H9 (cell line): ENCODE data around the gene FUZ. TPM values are rescaled to one million over a fixed set of nuclear protein-coding genes. Genes with fewer than 3 reads are reported as not detected.

ENCODE experiments used
- DNase-seq: peaks from one replicate; pipeline ENCODE4 v3.0.0-alpha.2; 2017
- H2AFZ ChIP-seq: one replicate; pipeline ENCODE4 v1.6.1; 2013; ENCODE audit warnings: mild to moderate bottlenecking, low read length, control low read depth, moderate library complexity
- H2AK5ac ChIP-seq: 2 replicates; pipeline ENCODE4 v1.6.1; 2013; ENCODE audit warnings: low read length, control low read depth, mixed read lengths; ENCODE audit not compliant: insufficient read length
- H2BK120ac ChIP-seq: one replicate; pipeline ENCODE4 v1.6.1; 2013; ENCODE audit warnings: low read depth, mild to moderate bottlenecking, low read length, control low read depth, inconsistent platforms; ENCODE audit not compliant: poor library complexity, severe bottlenecking
- H2BK12ac ChIP-seq: 2 replicates; pipeline ENCODE4 v1.6.1; 2013; ENCODE audit warnings: low read length, control low read depth, mixed read lengths, low read depth; ENCODE audit not compliant: insufficient read length
- H2BK15ac ChIP-seq: 2 replicates; pipeline ENCODE4 v1.6.1; 2013; ENCODE audit warnings: low read depth, low read length, control low read depth
- H2BK20ac ChIP-seq: one replicate; pipeline ENCODE4 v1.6.1; 2013; ENCODE audit warnings: low read depth, mild to moderate bottlenecking, low read length, control low read depth, inconsistent platforms; ENCODE audit not compliant: poor library complexity, severe bottlenecking
- H2BK5ac ChIP-seq: 2 replicates; pipeline ENCODE4 v1.6.1; 2013; ENCODE audit warnings: low read length, control low read depth, mixed read lengths; ENCODE audit not compliant: insufficient read length
- H3K14ac ChIP-seq: 2 replicates; pipeline ENCODE4 v1.6.1; 2013; ENCODE audit warnings: low read length, control low read depth; ENCODE audit not compliant: insufficient read depth
- H3K18ac ChIP-seq: 2 replicates; pipeline ENCODE4 v1.6.1; 2013; ENCODE audit warnings: low read depth, mild to moderate bottlenecking, mixed read lengths, low read length, control low read depth; ENCODE audit not compliant: insufficient read length
- H3K23ac ChIP-seq: 2 replicates; pipeline ENCODE4 v1.6.1; 2013; ENCODE audit warnings: low read length, control low read depth, mixed read lengths, low read depth; ENCODE audit not compliant: insufficient read length
- H3K23me2 ChIP-seq: 2 replicates; pipeline ENCODE4 v1.6.1; 2013; ENCODE audit warnings: low read depth, mild to moderate bottlenecking, mixed read lengths, low read length, control low read depth; ENCODE audit not compliant: insufficient read length, poor library complexity, severe bottlenecking
- H3K27ac ChIP-seq: 2 replicates; pipeline ENCODE4 v1.5.1; 2013; ENCODE audit warnings: low read length, control low read depth, mixed read lengths, low read depth; ENCODE audit not compliant: insufficient read length
- H3K27me3 ChIP-seq: 2 replicates; pipeline ENCODE4 v1.6.1; 2013; ENCODE audit warnings: low read length, control low read depth, inconsistent platforms; ENCODE audit not compliant: insufficient read depth
- H3K4ac ChIP-seq: 2 replicates; pipeline ENCODE4 v1.6.1; 2013; ENCODE audit warnings: low read depth, mild to moderate bottlenecking, control low read depth, inconsistent platforms, low read length, moderate library complexity
- H3K4me1 ChIP-seq: 2 replicates; pipeline ENCODE4 v1.6.1; 2013; ENCODE audit warnings: low read length, control low read depth, inconsistent platforms; ENCODE audit not compliant: insufficient read depth
- H3K4me2 ChIP-seq: 2 replicates; pipeline ENCODE4 v1.6.1; 2013; ENCODE audit warnings: low read length, control low read depth, mixed read lengths; ENCODE audit not compliant: insufficient read length, insufficient read depth
- H3K56ac ChIP-seq: 2 replicates; pipeline ENCODE4 v1.6.1; 2013; ENCODE audit warnings: low read depth, mild to moderate bottlenecking, mixed read lengths, low read length, control low read depth; ENCODE audit not compliant: insufficient read length
- H3K79me1 ChIP-seq: 2 replicates; pipeline ENCODE4 v1.6.1; 2013; ENCODE audit warnings: low read depth, mild to moderate bottlenecking, moderate library complexity, low read length, control low read depth, inconsistent platforms; ENCODE audit not compliant: insufficient read depth, poor library complexity, severe bottlenecking
- H3K79me2 ChIP-seq: 2 replicates; pipeline ENCODE4 v1.6.1; 2013; ENCODE audit warnings: low read length, control low read depth, inconsistent platforms; ENCODE audit not compliant: insufficient read depth
- H3K9ac ChIP-seq: 2 replicates; pipeline ENCODE4 v1.6.1; 2013; ENCODE audit warnings: low read length, control low read depth, mixed read lengths; ENCODE audit not compliant: insufficient read length; ENCODE audit errors: extremely low read depth
- H3K9me3 ChIP-seq: one replicate; pipeline ENCODE4 v1.6.1; 2013; ENCODE audit warnings: low read depth, low read length, inconsistent platforms; ENCODE audit not compliant: control insufficient read depth
- H3T11ph ChIP-seq: one replicate; pipeline ENCODE4 v1.6.1; 2013; ENCODE audit warnings: mild to moderate bottlenecking, low read length, control low read depth, inconsistent platforms
- H4K20me1 ChIP-seq: one replicate; pipeline ENCODE4 v1.6.1; 2013; ENCODE audit not compliant: control insufficient read depth, insufficient read length, insufficient read depth
- H4K5ac ChIP-seq: 2 replicates; pipeline ENCODE4 v1.6.1; 2013; ENCODE audit warnings: low read depth, mild to moderate bottlenecking, mixed read lengths, low read length, control low read depth; ENCODE audit not compliant: insufficient read length
- H4K8ac ChIP-seq: replicated peaks from 2 replicates; pipeline ENCODE4 v1.6.1; 2013; ENCODE audit warnings: low read length, control low read depth, mixed read lengths, low read depth; ENCODE audit not compliant: insufficient read length
- H4K91ac ChIP-seq: 2 replicates; pipeline ENCODE4 v1.6.1; 2013; ENCODE audit warnings: low read depth, mild to moderate bottlenecking, moderate library complexity, mixed read lengths, low read length, control low read depth; ENCODE audit not compliant: insufficient read length
- H3K27ac Mint-ChIP-seq, 3 experiments: 2 replicates in 2 of 3; 3 replicates in 1 of 3; pipeline ENCODE4 v1.8.0; 2020 to 2021; ENCODE audit warnings: mixed read lengths in 3 of 3, mild to moderate bottlenecking in 1 of 3, moderate library complexity in 1 of 3
- H3K27me3 Mint-ChIP-seq: 2 replicates; pipeline ENCODE4 v1.8.0; 2021; ENCODE audit warnings: low read depth, mild to moderate bottlenecking, moderate library complexity, mixed read lengths
- H3K36me3 Mint-ChIP-seq, 3 experiments: 2 replicates in 2 of 3; 3 replicates in 1 of 3; pipeline ENCODE4 v1.8.0; 2020 to 2021; ENCODE audit warnings: low read depth in 3 of 3, mixed read lengths in 3 of 3; ENCODE audit not compliant: insufficient read depth in 1 of 3
- H3K4me1 Mint-ChIP-seq, 2 experiments: 2 replicates each; pipeline ENCODE4 v1.8.0; 2020; ENCODE audit warnings: mixed read lengths in 2 of 2
- H3K4me3 Mint-ChIP-seq, 2 experiments: 2 replicates in 1 of 2; 3 replicates in 1 of 2; pipeline ENCODE4 v1.8.0; 2020 to 2021; ENCODE audit warnings: mild to moderate bottlenecking in 2 of 2, mixed read lengths in 2 of 2, moderate library complexity in 1 of 2
- H3K9me3 Mint-ChIP-seq, 2 experiments: 2 replicates in 1 of 2; 3 replicates in 1 of 2; pipeline ENCODE4 v1.8.0; 2020; ENCODE audit warnings: mild to moderate bottlenecking in 2 of 2, mixed read lengths in 2 of 2, moderate library complexity in 1 of 2
- CTCF ChIP-seq: fragments of 200-600 bp; sonication (generic); conservative IDR thresholded peaks from 3 replicates; pipeline ENCODE4 v1.8.0; 2021; ENCODE audit warnings: antibody characterized with exemption, mild to moderate bottlenecking
- WGBS: extraction: QIAGEN DNeasy Blood & Tissue Kit; methylation state at CpG from one replicate; pipeline ENCODE4 v1.1.7; 2013; ENCODE audit warnings: missing lambda C conversion rate, low lambda C conversion rate, mixed read lengths; ENCODE audit not compliant: insufficient read length; ENCODE audit errors: extremely low coverage; 5-methylcytosine and 5-hydroxymethylcytosine counted together
- total RNA-seq: library from RNA; stranded (reverse); gene quantifications from 2 replicates; pipeline ENCODE4 v1.2.1, GENCODE V29; 2021

The FUZ gene
- total RNA-seq, 1 experiment from 2014 or later: 25.1 TPM

- H3K27ac ChIP-seq: no peak overlapping the region
These were observed 12.3 kb downstream of the FUZ start for GRCh38 chr19:49800771-49801170.

More at GRCh38 chr19:49800771-49801170, 12.3 kb downstream of the FUZ start:
- no peaks in the 10 kb centered on the region for H3K79me2 ChIP-seq
- no peak overlapping the region for H2BK15ac ChIP-seq
- H4K5ac ChIP-seq: no peak overlapping the region
- no peak overlapping the region for H3K23ac ChIP-seq
- H3K4ac ChIP-seq: no peak overlapping the region
- H4K91ac ChIP-seq: no peak overlapping the region
- no peak overlapping the region for H3K18ac ChIP-seq
- no peak overlapping the region for H3K9ac ChIP-seq
- no peak overlapping the region for H2AK5ac ChIP-seq
- H2BK20ac ChIP-seq: no peak overlapping the region
- Mint-ChIP-seq H3K36me3 (peaks cover 23 to 60% (median 48%) of the 10 kb centered on the region in 3 experiments; a peak in 6 of 7 replicates), H3K4me1 (peaks cover 5 to 23% of the 10 kb centered on the region in 2 experiments), H3K27ac (peak overlapping the region in 1 of 3 experiments; percentile 27; a peak in 1 of 7 replicates), H3K4me3 (peak overlapping the region in 1 of 2 experiments; percentile 50; a peak in 1 of 5 replicates), H3K9me3 (no peaks in the 10 kb centered on the region), H3K27me3 (no peaks in the 10 kb centered on the region)
- no peak overlapping the region for H3T11ph ChIP-seq
- no peak overlapping the region for H2BK12ac ChIP-seq
- H3K14ac ChIP-seq: no peak overlapping the region
- H3K4me1 ChIP-seq: no peaks in the 10 kb centered on the region
- H3K23me2 ChIP-seq: no peaks in the 10 kb centered on the region
- TF ChIP-seq CTCF: no peak
- no CpG with 5 or more reads among the region's 10 CpGs for WGBS
- DNase-seq: no peak
- H4K20me1 ChIP-seq: peaks cover 2% of the 10 kb centered on the region
- H2BK120ac ChIP-seq: no peak overlapping the region
- no peaks in the 10 kb centered on the region for H3K9me3 ChIP-seq
- no peak overlapping the region for H2BK5ac ChIP-seq
- H3K4me2 ChIP-seq: no peak overlapping the region
- H2AFZ ChIP-seq: no peak overlapping the region
- H3K79me1 ChIP-seq: no peaks in the 10 kb centered on the region
- H4K8ac ChIP-seq: no peak overlapping the region
- no peak overlapping the region for H3K56ac ChIP-seq
- no peaks in the 10 kb centered on the region for H3K27me3 ChIP-seq
